ENCODE data around the gene CLCF1.
A peak's percentile ranks its signal among the peaks of the same experiment; 100 is the strongest.

The CLCF1 gene

GRCh38 chr11:67316882-67317204 is 56.6 kb downstream of the CLCF1 start:
- Mint-ChIP-seq H3K27ac (peak overlapping the region; percentile 97), H3K4me1 (ENCODE audit: low read depth) (peaks cover 35% of the 10 kb centered on the region), H3K36me3 (ENCODE audit: low read depth) (no peaks in the 10 kb centered on the region), H3K27me3 (ENCODE audit: low read depth) (peaks cover 9% of the 10 kb centered on the region), H3K9me3 (no peaks in the 10 kb centered on the region), H3K4me3 (peak overlapping the region; percentile 89)
- no peak for DNase-seq (ENCODE audit: low spot score)

GRCh38 chr11:67315325-67315909 is 58.0 kb downstream of the CLCF1 start:
- H3K36me3 Mint-ChIP-seq (ENCODE audit: low read depth) = no peaks in the 10 kb centered on the region
- peak overlapping the region; percentile 43 for H3K4me3 Mint-ChIP-seq
- H3K27ac Mint-ChIP-seq = no peak overlapping the region
- peaks cover 37% of the 10 kb centered on the region for H3K4me1 Mint-ChIP-seq (ENCODE audit: low read depth)
- peaks cover 9% of the 10 kb centered on the region for H3K27me3 Mint-ChIP-seq (ENCODE audit: low read depth)
- H3K9me3 Mint-ChIP-seq = no peaks in the 10 kb centered on the region
- DNase-seq (ENCODE audit: low spot score) = no peak

GRCh38 chr11:67314218-67314617 is 59.2 kb downstream of the CLCF1 start:
- peaks cover 37% of the 10 kb centered on the region for H3K4me1 Mint-ChIP-seq (ENCODE audit: low read depth)
- H3K27ac Mint-ChIP-seq = peak overlapping the region; percentile 55
- peaks cover 3% of the 10 kb centered on the region for H3K36me3 Mint-ChIP-seq (ENCODE audit: low read depth)
- DNase-seq (ENCODE audit: low spot score) = no peak
- no peaks in the 10 kb centered on the region for H3K9me3 Mint-ChIP-seq
- H3K27me3 Mint-ChIP-seq (ENCODE audit: low read depth) = peaks cover 9% of the 10 kb centered on the region
- no peak overlapping the region for H3K4me3 Mint-ChIP-seq

Data from T-helper 2 cell treated with Interferon-gamma antibody and Interleukin-4, amounts not matched to agents 5 μg/mL and 100 μg/mL, for 36 hours (primary cell).